Panc1 (cell line): ENCODE data around the gene MPC1. TPM values are rescaled to one million over a fixed set of nuclear protein-coding genes. Genes with fewer than 3 reads are reported as not detected.

ENCODE experiments used
- ATAC-seq: fragments of 200-7000 bp; cut with Tn5 transposase; 2 replicates; pipeline ENCODE4 v1.9.1; 2020; ENCODE audit warnings: mild to moderate bottlenecking, moderate library complexity
- BruUV-seq: library from RNA; stranded (reverse); fragments of 400-500 nt; replicated peaks from 2 replicates; lab custom pipeline; 2021; lab: Mats Ljungman, UMichigan
- CTCF ChIA-PET: fragments of 300-600 bp; sonication (Branson Sonifier 250); formaldehyde crosslinking; loops from one replicate; lab custom pipeline; 2022; ENCODE audit warnings: antibody characterized with exemption; lab: Charles Lee
- POLR2A ChIA-PET: fragments of 300-600 bp; sonication (Branson Sonifier 250); formaldehyde crosslinking; loops from one replicate; lab custom pipeline; 2022; ENCODE audit warnings: antibody characterized with exemption; lab: Charles Lee
- DNase-seq: peaks from one replicate; pipeline ENCODE4 v3.0.0-alpha.2; 2010; ENCODE audit warnings: low read depth, low spot score
- H3K27ac ChIP-seq: 2 replicates; pipeline ENCODE4 v1.5.1; 2011; ENCODE audit warnings: mild to moderate bottlenecking, low read length, inconsistent platforms
- H3K27me3 ChIP-seq: fragments of 200-500 bp; sonication (Bioruptor generic); 2 replicates; pipeline ENCODE4 v1.6.0; 2014; ENCODE audit warnings: low read length, inconsistent platforms; ENCODE audit not compliant: control insufficient read depth, insufficient read depth
- H3K36me3 ChIP-seq: fragments of 200-500 bp; sonication (Bioruptor generic); 2 replicates; pipeline ENCODE4 v1.5.1; 2014; ENCODE audit warnings: inconsistent platforms, mild to moderate bottlenecking, low read length, moderate library complexity; ENCODE audit not compliant: control insufficient read depth, insufficient read depth
- H3K4me1 ChIP-seq: 2 replicates; pipeline ENCODE4 v1.5.1; 2011; ENCODE audit warnings: inconsistent platforms, mild to moderate bottlenecking, low read length, moderate library complexity; ENCODE audit not compliant: control insufficient read depth, insufficient read depth
- H3K4me3 ChIP-seq, 2 experiments: 2 replicates each; pipeline ENCODE4 v1.5.1; 2011 to 2012; ENCODE audit warnings: low read depth in 2 of 2, low read length in 2 of 2, mild to moderate bottlenecking in 2 of 2, inconsistent platforms in 1 of 2, moderate library complexity in 1 of 2
- H3K9me3 ChIP-seq: fragments of 200-500 bp; sonication (Bioruptor generic); 2 replicates; pipeline ENCODE4 v1.5.1; 2014; ENCODE audit warnings: low read depth, mild to moderate bottlenecking, inconsistent platforms, low read length, moderate library complexity; ENCODE audit not compliant: control insufficient read depth, insufficient read depth
- CTCF ChIP-seq: fragments of 450-650 bp; IDR thresholded peaks from 2 replicates; pipeline ENCODE4 v1.5.1; 2017; ENCODE audit warnings: mild to moderate bottlenecking
- POLR2AphosphoS5 ChIP-seq: IDR thresholded peaks from 2 replicates; pipeline ENCODE4 v1.6.1; 2012; ENCODE audit warnings: mild to moderate bottlenecking, low read depth, low read length, moderate library complexity
- REST ChIP-seq, 2 experiments: IDR thresholded peaks; 2 replicates each; pipeline ENCODE4 v1.6.1; 2011 to 2012; ENCODE audit warnings: low read depth in 2 of 2, control low read depth in 1 of 2, low read length in 1 of 2, mild to moderate bottlenecking in 1 of 2, moderate library complexity in 1 of 2; ENCODE audit not compliant: insufficient read depth in 1 of 2
- SIN3A ChIP-seq: IDR thresholded peaks from 2 replicates; pipeline ENCODE4 v1.6.1; 2012; ENCODE audit warnings: low read depth, mild to moderate bottlenecking, low read length, moderate library complexity, borderline replicate concordance; ENCODE audit not compliant: insufficient read depth
- TCF7L2 ChIP-seq: IDR thresholded peaks from 2 replicates; pipeline ENCODE4 v1.6.1; 2011; ENCODE audit warnings: mild to moderate bottlenecking, low read depth, low read length, inconsistent platforms
- in situ Hi-C: cut with HindIII; loops from 2 replicates; pipeline ENCODE4 v1.10.0; 2016; ENCODE audit warnings: low sequenced_read_pairs, low pct_unique_long_range_greater_than_20kb
- intact Hi-C: fragments of 100-400 bp; cut with micrococcal nuclease; formaldehyde crosslinking; loops from one replicate; pipeline ENCODE4 v1.10.0; 2022; ENCODE audit not compliant: unreplicated experiment
- total RNA-seq: library from RNA; stranded (reverse); gene quantifications from one replicate; pipeline ENCODE4 v1.2.1, GENCODE V29; 2021; ENCODE audit not compliant: unreplicated experiment

The MPC1 gene
- total RNA-seq, 1 experiment from 2014 or later, result 7.0 TPM

- no peak for ATAC-seq
- Histone ChIP-seq H3K9me3 (no peaks in the 10 kb centered on the region), H3K4me1 (no peaks in the 10 kb centered on the region), H3K4me3 (no peak overlapping the region), H3K27me3 (peaks cover 8% of the 10 kb centered on the region; the same call in 1 of the 2 replicates), H3K27ac (no peak overlapping the region), H3K36me3 (no peaks in the 10 kb centered on the region)
- no peak for TF ChIP-seq TCF7L2
- TF ChIP-seq POLR2AphosphoS5, result no peak
- no peak for TF ChIP-seq REST (IDR thresholded peaks at IDR 0.05; ENCODE audit: insufficient read depth in 1 of 2, low read depth in 2 of 2, low read length in 1 of 2)
- TF ChIP-seq CTCF, result no peak
- no peak for TF ChIP-seq SIN3A
- intact Hi-C loops, result no loop called here
- no TSS peak for BruUV-seq
- CTCF ChIA-PET, result no interaction called here
- POLR2A ChIA-PET, result no interaction called here
- no peak for DNase-seq
- in situ Hi-C loops, result no loop called here
Measured at GRCh38 chr6:166355552-166355951, 27.2 kb downstream of the MPC1 start.

- DNase-seq, result no peak
- Histone ChIP-seq H3K4me1 (no peaks in the 10 kb centered on the region), H3K27ac (no peak overlapping the region), H3K36me3 (no peaks in the 10 kb centered on the region), H3K4me3 (no peak overlapping the region), H3K27me3 (peaks cover 8% of the 10 kb centered on the region; the same call in 1 of the 2 replicates), H3K9me3 (no peaks in the 10 kb centered on the region)
- intact Hi-C loops (no loop called here), in situ Hi-C loops (no loop called here)
- no TSS peak for BruUV-seq
- ChIA-PET CTCF (no interaction called here), POLR2A (no interaction called here)
- no peak for ATAC-seq
- TF ChIP-seq TCF7L2 (no peak), CTCF (no peak)
Measured at GRCh38 chr6:166354965-166355364, 27.8 kb downstream of the MPC1 start.
